Measurements from ENCODE around the gene NUP62CL. TPM values are rescaled to one million over a fixed set of nuclear protein-coding genes. Genes with fewer than 3 reads are reported as not detected.

Gene NUP62CL
- total RNA-seq, 4 donors from 2014 or later, result 4.4 to 17.7 (median 5.4) TPM; not detected in 1

DNA sequence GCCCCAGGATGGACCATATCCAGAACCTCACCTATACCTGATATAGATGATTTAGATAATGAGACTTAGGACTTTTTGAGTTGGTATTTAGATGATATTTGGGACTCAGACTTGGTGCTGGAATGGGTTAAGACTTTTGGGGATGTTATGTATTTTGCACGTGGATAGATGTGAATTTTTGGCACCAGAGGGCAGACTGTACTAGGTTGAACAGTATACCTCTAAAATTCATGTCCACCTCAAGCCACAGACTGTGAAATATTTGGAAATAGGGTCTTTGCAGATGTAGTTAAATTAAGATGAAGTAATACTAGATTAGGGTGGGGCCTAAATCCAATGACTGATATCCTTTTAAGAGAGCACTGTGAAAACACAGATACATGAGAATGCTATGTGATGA, 103.3 kb downstream of the NUP62CL start:
- Histone ChIP-seq H3K36me3 (no peaks in the 10 kb centered on the region), H3K9me3 (no peaks in the 10 kb centered on the region), H3K27ac (no peak overlapping the region), H3K4me3 (no peak overlapping the region), H3K4me1 (no peaks in the 10 kb centered on the region), H3K27me3 (no peaks in the 10 kb centered on the region)
- no peak for TF ChIP-seq POLR2A (IDR thresholded peaks at IDR 0.05)
- TF ChIP-seq, protein P1, sequence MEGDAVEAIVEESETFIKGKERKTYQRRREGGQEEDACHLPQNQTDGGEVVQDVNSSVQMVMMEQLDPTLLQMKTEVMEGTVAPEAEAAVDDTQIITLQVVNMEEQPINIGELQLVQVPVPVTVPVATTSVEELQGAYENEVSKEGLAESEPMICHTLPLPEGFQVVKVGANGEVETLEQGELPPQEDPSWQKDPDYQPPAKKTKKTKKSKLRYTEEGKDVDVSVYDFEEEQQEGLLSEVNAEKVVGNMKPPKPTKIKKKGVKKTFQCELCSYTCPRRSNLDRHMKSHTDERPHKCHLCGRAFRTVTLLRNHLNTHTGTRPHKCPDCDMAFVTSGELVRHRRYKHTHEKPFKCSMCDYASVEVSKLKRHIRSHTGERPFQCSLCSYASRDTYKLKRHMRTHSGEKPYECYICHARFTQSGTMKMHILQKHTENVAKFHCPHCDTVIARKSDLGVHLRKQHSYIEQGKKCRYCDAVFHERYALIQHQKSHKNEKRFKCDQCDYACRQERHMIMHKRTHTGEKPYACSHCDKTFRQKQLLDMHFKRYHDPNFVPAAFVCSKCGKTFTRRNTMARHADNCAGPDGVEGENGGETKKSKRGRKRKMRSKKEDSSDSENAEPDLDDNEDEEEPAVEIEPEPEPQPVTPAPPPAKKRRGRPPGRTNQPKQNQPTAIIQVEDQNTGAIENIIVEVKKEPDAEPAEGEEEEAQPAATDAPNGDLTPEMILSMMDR (IDR thresholded peaks at IDR 0.05), result no peak
- no peak for DNase-seq
- intact Hi-C loops (cut with DNase I; ENCODE audit: low total_unique reads), result no loop called here

DNA sequence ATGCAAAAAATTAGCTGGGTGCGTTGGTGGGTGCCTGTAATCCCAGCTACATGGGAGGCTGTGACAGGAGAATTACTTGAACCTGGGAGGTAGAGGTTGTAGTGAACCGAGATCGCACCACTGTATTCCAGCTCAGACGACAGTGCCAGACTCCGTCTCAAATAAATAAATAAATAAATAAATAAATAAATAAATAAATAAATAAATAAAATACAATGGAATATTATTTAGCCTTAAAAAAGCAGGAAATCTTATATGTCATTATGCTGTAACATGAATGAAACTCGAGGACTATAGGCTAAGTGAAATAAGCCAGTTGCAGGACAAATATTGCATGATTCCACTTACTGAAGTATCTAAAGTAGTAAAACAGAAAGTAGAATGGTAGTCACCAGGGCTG, 130.1 kb downstream of the NUP62CL start:
- no peaks in the 10 kb centered on the region for H3K4me1 ChIP-seq
- H3K9me3 ChIP-seq, result peaks cover 0 to 23% of the 10 kb centered on the region in 2 donors
- H3K27me3 ChIP-seq, result no peaks in the 10 kb centered on the region
- DNase-seq, result no peak
- no peak for TF ChIP-seq POLR2A (IDR thresholded peaks at IDR 0.05)
- TF ChIP-seq, protein P1 (IDR thresholded peaks at IDR 0.05), result no peak
- no peak overlapping the region for H3K4me3 ChIP-seq
- H3K27ac ChIP-seq, result no peak overlapping the region
- H3K36me3 ChIP-seq, result no peaks in the 10 kb centered on the region
- intact Hi-C loops (cut with DNase I; ENCODE audit: low total_unique reads), result no loop called here

Small RNAs within 50 kb of the gene (small RNA-seq; reads per million reads assigned to genes)
- gene RF00019, result not detected

Other genes starting within 250 kb of the NUP62CL start
- 10 to 100 TPM; 15.3 to 44.9 (median 24.1) TPM for gene MORC4, start 206.2 kb downstream of the NUP62CL start, total RNA-seq
- 100 to 1,000 TPM in 1 of 4 donors, 10 to 100 TPM in 3; 13.5 to 115 (median 24.5) TPM for gene RBM41, start 87.6 kb downstream of the NUP62CL start, total RNA-seq
- gene DNAAF6, start 178 bp upstream of the NUP62CL start, total RNA-seq, result under 1 TPM in 1 of 4 donors, not detected in 3; 0.48 TPM
- gene FRMPD3, start 243.2 kb upstream of the NUP62CL start, total RNA-seq, result 1 to 10 TPM in 1 of 4 donors, under 1 TPM in 1, not detected in 2; 0.14 to 1.5 TPM

All from uterus (tissue), 4 donors.